GM12892 (cell line): ENCODE results near the gene IL17B.

ENCODE experiments used
- DNase-seq: peaks from one replicate; pipeline ENCODE4 v3.0.0; 2011; ENCODE audit not compliant: insufficient read length
- FAIRE-seq: peaks from 2 replicates; lab custom pipeline; 2011; peaks lifted over from hg19 to GRCh38; lab: Jason Lieb, UNC
- POLR2A ChIP-seq: IDR thresholded peaks from 2 replicates; pipeline ENCODE4 v1.6.1; 2011; ENCODE audit warnings: low read depth, low read length, control low read depth
- POLR2AphosphoS5 ChIP-seq: IDR thresholded peaks from 2 replicates; pipeline ENCODE4 v1.6.1; 2011; ENCODE audit warnings: low read depth, low read length, control low read depth
- TAF1 ChIP-seq: IDR thresholded peaks from 2 replicates; pipeline ENCODE4 v1.6.1; 2011; ENCODE audit warnings: low read depth, mild to moderate bottlenecking, control low read depth, low read length, borderline replicate concordance

IL17B gene

GRCh38 chr5:149357370-149358293 lies 21.5 kb downstream of the IL17B start, which contains the start of gene PCYOX1L:
Gene PCYOX1L, plus strand, starts transcription at chr5:149358046. Its CDS starts 23 bp downstream, at chr5:149358069.
- DNase-seq (peak; percentile 97), FAIRE-seq (peak; percentile 92)
- TF ChIP-seq POLR2AphosphoS5 (peak; percentile 52; the same call in 1 of the 2 replicates), POLR2A (peak; percentile 70; the same call in 1 of the 2 replicates), TAF1 (no peak)

- TF ChIP-seq POLR2AphosphoS5 (no peak), TAF1 (no peak), POLR2A (no peak)
- DNase-seq (no peak), FAIRE-seq (no peak)
Measured at GRCh38 chr5:149356391-149356790, 22.7 kb downstream of the IL17B start.

- no peak for DNase-seq
- no peak for TF ChIP-seq TAF1
- no peak for TF ChIP-seq POLR2AphosphoS5
- no peak for TF ChIP-seq POLR2A
- no peak for FAIRE-seq
Measured at GRCh38 chr5:149355688-149356087, 23.4 kb downstream of the IL17B start.

GRCh38 chr5:149353911-149354310 lies 25.2 kb downstream of the IL17B start:
- TF ChIP-seq POLR2AphosphoS5 (no peak), TAF1 (no peak), POLR2A (no peak)
- FAIRE-seq (no peak), DNase-seq (no peak)

GRCh38 chr5:149352169-149352568 lies 26.9 kb downstream of the IL17B start:
- FAIRE-seq (no peak), DNase-seq (no peak)
- TF ChIP-seq TAF1 (no peak), POLR2A (no peak), POLR2AphosphoS5 (no peak)

- TF ChIP-seq POLR2A, result no peak
- no peak for TF ChIP-seq POLR2AphosphoS5
- no peak for TF ChIP-seq TAF1
- DNase-seq (no peak), FAIRE-seq (no peak)
Measured at GRCh38 chr5:149349382-149349781, 29.7 kb downstream of the IL17B start.

GRCh38 chr5:149348518-149348917 lies 30.6 kb downstream of the IL17B start:
- FAIRE-seq (no peak), DNase-seq (no peak)
- TF ChIP-seq TAF1 (no peak), POLR2AphosphoS5 (no peak), POLR2A (no peak)

GRCh38 chr5:149345892-149346222 lies 33.2 kb downstream of the IL17B start:
- TF ChIP-seq TAF1 (no peak), POLR2AphosphoS5 (no peak), POLR2A (no peak)
- no peak for DNase-seq
- no peak for FAIRE-seq

- DNase-seq (peak; percentile 87), FAIRE-seq (peak; percentile 100)
- TF ChIP-seq TAF1 (peak; percentile 84), POLR2AphosphoS5 (peak; percentile 89), POLR2A (peak; percentile 88)
Measured at GRCh38 chr5:149345147-149345891, 33.8 kb downstream of the IL17B start, which contains the start of gene GRPEL2. Gene GRPEL2, plus strand, starts transcription at chr5:149345499. Its CDS starts 41 bp downstream, at chr5:149345540.

GRCh38 chr5:149344151-149344550 lies 34.9 kb downstream of the IL17B start:
- TF ChIP-seq TAF1 (no peak), POLR2A (no peak), POLR2AphosphoS5 (no peak)
- DNase-seq (no peak), FAIRE-seq (no peak)

- FAIRE-seq (no peak), DNase-seq (no peak)
- TF ChIP-seq POLR2AphosphoS5 (no peak), TAF1 (no peak), POLR2A (no peak)
Measured at GRCh38 chr5:149341876-149342275, 37.2 kb downstream of the IL17B start.
